HCT116 (cell line): ENCODE measurements around the gene WDR33. TPM values are rescaled to one million over a fixed set of nuclear protein-coding genes. Genes with fewer than 3 reads are reported as not detected.

ENCODE experiments used
- ATAC-seq: fragments of 200-7000 bp; cut with Tn5 transposase; 2 replicates; pipeline ENCODE4 v1.9.1; 2020; ENCODE audit warnings: mild to moderate bottlenecking, moderate library complexity
- BruUV-seq: library from RNA; stranded (reverse); fragments of 400-500 nt; replicated peaks from 2 replicates; lab custom pipeline; 2021; lab: Mats Ljungman, UMichigan
- CTCF ChIA-PET: fragments of 300-600 bp; sonication (Branson Sonifier 250); formaldehyde crosslinking; loops from one replicate; lab custom pipeline; 2021; ENCODE audit warnings: antibody characterized with exemption; lab: Charles Lee
- POLR2A ChIA-PET: fragments of 300-600, 350-600 bp; sonication (Branson Sonifier 250); formaldehyde crosslinking; loops from one replicate; lab custom pipeline; 2021; ENCODE audit warnings: antibody characterized with exemption; lab: Charles Lee
- RAD21 ChIA-PET, 2 experiments: fragments of 300-600 bp; sonication (Branson Sonifier 250); formaldehyde crosslinking; loops; one replicate each; lab custom pipeline; 2023; ENCODE audit warnings: low total read pairs in 2 of 2; ENCODE audit not compliant: uncharacterized antibody in 2 of 2, unreplicated experiment in 2 of 2, low non-redundant PET in 1 of 2; lab: Charles Lee
- DNase-seq: peaks from one replicate; pipeline ENCODE4 v3.0.0-alpha.2; 2010; ENCODE audit warnings: low read depth, low spot score
- H2AFZ ChIP-seq: fragments of 200-600 bp; shearing (Covaris generic), sonication (generic); 2 replicates; pipeline ENCODE4 v1.6.1; 2017; ENCODE audit warnings: low read depth, mixed run types, mixed read lengths, antibody characterized with exemption, low read length; ENCODE audit not compliant: poor library complexity, severe bottlenecking
- H3K27ac ChIP-seq: 2 replicates; pipeline ENCODE4 v1.5.1; 2012; ENCODE audit warnings: low read depth, low read length
- H3K27me3 ChIP-seq: fragments of 200-600 bp; sonication (generic); 2 replicates; pipeline ENCODE4 v1.6.1; 2016; ENCODE audit warnings: mixed run types, low read length, mixed read lengths; ENCODE audit not compliant: insufficient read depth
- H3K36me3 ChIP-seq, 2 experiments: fragments of 200-500 bp in 1 of 2; fragments of 200-600 bp in 1 of 2; sonication (Bioruptor generic) in 1 of 2; sonication (generic) in 1 of 2; 2 replicates each; pipeline versions ENCODE4 v1.5.1 to v1.6.1; 2014 to 2016; ENCODE audit warnings: low read length in 2 of 2, inconsistent platforms in 1 of 2, mixed read lengths in 1 of 2, mixed run types in 1 of 2; ENCODE audit not compliant: insufficient read depth in 2 of 2, control insufficient read depth in 1 of 2
- H3K4me1 ChIP-seq, 2 experiments: fragments of 200-600 bp in 1 of 2; sonication (generic) in 1 of 2; 2 replicates each; pipeline versions ENCODE4 v1.5.1 to v1.6.1; 2012 to 2017; ENCODE audit warnings: low read length in 2 of 2, inconsistent platforms in 1 of 2, mild to moderate bottlenecking in 1 of 2, mixed read lengths in 1 of 2, mixed run types in 1 of 2, moderate library complexity in 1 of 2; ENCODE audit not compliant: insufficient read depth in 2 of 2, control insufficient read depth in 1 of 2
- H3K4me2 ChIP-seq: fragments of 200-600 bp; sonication (generic); 2 replicates; pipeline ENCODE4 v1.6.1; 2017; ENCODE audit warnings: mixed run types, low read length, mixed read lengths
- H3K4me3 ChIP-seq, 2 experiments: fragments of 200-600 bp in 1 of 2; sonication (generic) in 1 of 2; replicated peaks in 1 of 2; 2 replicates each; pipeline ENCODE4 v1.5.1; 2011 to 2016; ENCODE audit warnings: low read length in 2 of 2, control low read depth in 1 of 2, low read depth in 1 of 2, mild to moderate bottlenecking in 1 of 2, mixed read lengths in 1 of 2, mixed run types in 1 of 2
- H3K79me2 ChIP-seq: fragments of 200-600 bp; sonication (generic); 2 replicates; pipeline ENCODE4 v1.6.1; 2017; ENCODE audit warnings: mild to moderate bottlenecking, mixed run types, low read length, moderate library complexity, mixed read lengths; ENCODE audit not compliant: insufficient read depth
- H3K9ac ChIP-seq: fragments of 200-600 bp; sonication (generic); 2 replicates; pipeline ENCODE4 v1.6.1; 2016; ENCODE audit warnings: low read length, mixed read lengths
- H3K9me2 ChIP-seq: fragments of 200-600 bp; sonication (generic), shearing (Covaris generic); 2 replicates; pipeline ENCODE4 v1.6.1; 2017; ENCODE audit warnings: mixed run types, mild to moderate bottlenecking, moderate library complexity; ENCODE audit not compliant: insufficient read depth
- H3K9me3 ChIP-seq, 2 experiments: fragments of 200-500 bp in 1 of 2; fragments of 200-600 bp in 1 of 2; sonication (Bioruptor generic) in 1 of 2; sonication (generic) in 1 of 2; 2 replicates each; pipeline ENCODE4 v1.6.1; 2014 to 2017; ENCODE audit warnings: low read length in 2 of 2, mixed read lengths in 2 of 2, inconsistent platforms in 1 of 2, low read depth in 1 of 2, mild to moderate bottlenecking in 1 of 2, mixed run types in 1 of 2, moderate library complexity in 1 of 2; ENCODE audit not compliant: control insufficient read depth in 1 of 2, insufficient read depth in 1 of 2
- H4K20me1 ChIP-seq: fragments of 200-600 bp; sonication (generic), shearing (Covaris generic); 2 replicates; pipeline ENCODE4 v1.6.1; 2017; ENCODE audit warnings: mixed run types, mild to moderate bottlenecking, moderate library complexity; ENCODE audit not compliant: insufficient read depth
- EGR1 ChIP-seq: IDR thresholded peaks from 2 replicates; pipeline ENCODE4 v1.6.1; 2012; ENCODE audit warnings: low read depth
- EZH2 ChIP-seq: fragments of 200-600 bp; sonication (generic); IDR thresholded peaks from 2 replicates; pipeline ENCODE4 v1.6.1; 2017; ENCODE audit warnings: antibody characterized with exemption, mixed run types
- EZH2phosphoT487 ChIP-seq: fragments of 200-600 bp; IDR thresholded peaks from 2 replicates; pipeline ENCODE4 v1.6.1; 2018; ENCODE audit warnings: antibody characterized with exemption, borderline replicate concordance
- POLR2AphosphoS5 ChIP-seq: IDR thresholded peaks from 2 replicates; pipeline ENCODE4 v1.6.1; 2011; ENCODE audit warnings: mild to moderate bottlenecking, low read depth, low read length, moderate library complexity
- RAD21 ChIP-seq: IDR thresholded peaks from 2 replicates; pipeline ENCODE4 v1.6.1; 2012; ENCODE audit warnings: low read depth, mild to moderate bottlenecking
- SIN3A ChIP-seq: IDR thresholded peaks from 2 replicates; pipeline ENCODE4 v1.6.1; 2012; ENCODE audit warnings: low read depth
- SP1 ChIP-seq: IDR thresholded peaks from 2 replicates; pipeline ENCODE4 v1.6.1; 2012; ENCODE audit warnings: low read depth
- ZNF274 ChIP-seq: fragments of 200-500 bp; sonication (Bioruptor generic); IDR thresholded peaks from 2 replicates; pipeline ENCODE4 v1.6.1; 2014; ENCODE audit warnings: mild to moderate bottlenecking, low read depth, low read length, inconsistent platforms
- intact Hi-C: fragments of 100-400 bp; cut with micrococcal nuclease; formaldehyde crosslinking; loops from 2 replicates; pipeline ENCODE4 v1.10.0; 2022
- total RNA-seq: library from RNA; stranded (reverse); gene quantifications from one replicate; pipeline ENCODE4 v1.2.1, GENCODE V29; 2021; ENCODE audit not compliant: unreplicated experiment
- TF ChIP-seq, protein P1 (sequence below): IDR thresholded peaks from 2 replicates; pipeline ENCODE4 v1.6.1; 2012

The WDR33 gene
- total RNA-seq, 1 experiment from 2014 or later, result 52.5 TPM

GRCh38 chr2:127811397-127812321, 688 bp upstream of the WDR33 start:
- TF ChIP-seq, protein P1, sequence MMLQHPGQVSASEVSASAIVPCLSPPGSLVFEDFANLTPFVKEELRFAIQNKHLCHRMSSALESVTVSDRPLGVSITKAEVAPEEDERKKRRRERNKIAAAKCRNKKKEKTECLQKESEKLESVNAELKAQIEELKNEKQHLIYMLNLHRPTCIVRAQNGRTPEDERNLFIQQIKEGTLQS, result no peak
- TF ChIP-seq RAD21 (no peak), SP1 (no peak), EZH2 (no peak), EZH2phosphoT487 (no peak), POLR2AphosphoS5 (no peak), EGR1 (no peak), SIN3A (no peak), ZNF274 (no peak)
- TF ChIP-seq, all 23 proteins: peak for 0
- H3K27ac ChIP-seq, result peak overlapping the region; percentile 81
- ChIA-PET CTCF (no interaction called here), POLR2A (no interaction called here), RAD21 (no interaction called here)
- peak overlapping the region; percentile 92 for H3K4me2 ChIP-seq
- H2AFZ ChIP-seq, result no peak overlapping the region
- ATAC-seq (peak; percentile 40), DNase-seq (no peak)
- intact Hi-C loops, result no loop called here
- no peaks in the 10 kb centered on the region for H3K27me3 ChIP-seq
- H4K20me1 ChIP-seq, result peaks cover 15% of the 10 kb centered on the region; the same call in 1 of the 2 replicates
- H3K79me2 ChIP-seq, result peaks cover 42% of the 10 kb centered on the region
- peak overlapping the region; percentile 99 for H3K9ac ChIP-seq
- TSS peak; percentile 96 for BruUV-seq
- peaks cover 9 to 24% of the 10 kb centered on the region in 2 experiments; a peak in 3 of 4 replicates for H3K4me1 ChIP-seq
- H3K9me2 ChIP-seq, result no peaks in the 10 kb centered on the region
- H3K36me3 ChIP-seq, result no peaks in the 10 kb centered on the region
- peak overlapping the region; percentile 85 to 96 for H3K4me3 ChIP-seq
- H3K9me3 ChIP-seq, result no peaks in the 10 kb centered on the region
